ENCODE results near the gene CIDEB. TPM values are rescaled to one million over a fixed set of nuclear protein-coding genes. Genes with fewer than 3 reads are reported as not detected.
A peak's percentile ranks its signal among the peaks of the same experiment; 100 is the strongest.

CIDEB gene
- polyA plus RNA-seq, 3 donors, result 36.4 to 126 (median 63.8) TPM

GRCh38 chr14:24323341-24323740 lies 15.6 kb upstream of the CIDEB start:
- TF ChIP-seq CTCF (IDR thresholded peaks at IDR 0.05), result no peak
- H3K4me3 Mint-ChIP-seq, result no peak overlapping the region
- peaks cover 0 to 1% of the 10 kb centered on the region in 2 donors for H3K36me3 Mint-ChIP-seq
- Histone ChIP-seq H3K9ac (ENCODE audit: insufficient read depth, low read length, poor library complexity, severe bottlenecking) (no peak overlapping the region), H3K27ac (ENCODE audit: low read depth in 1 of 2, low read length in 2 of 2) (no peak overlapping the region), H3K79me2 (ENCODE audit: insufficient read depth, low read length) (no peaks in the 10 kb centered on the region), H4K20me1 (ENCODE audit: insufficient read depth, low read length) (peaks cover 6% of the 10 kb centered on the region), H2AFZ (ENCODE audit: insufficient read depth, low read depth, low read length, poor library complexity, severe bottlenecking) (no peak overlapping the region), H3K4me3 (replicated peaks in 1 of 3; ENCODE audit: low read depth in 2 of 3, low read length in 3 of 3) (no peak overlapping the region), H3K9me3 (replicated peaks in 1 of 2; ENCODE audit: control insufficient read depth in 1 of 2, insufficient read depth in 1 of 2, low read length in 2 of 2) (no peaks in the 10 kb centered on the region), H3K27me3 (ENCODE audit: control insufficient read depth in 2 of 2, insufficient read depth in 2 of 2, low read length in 2 of 2) (no peaks in the 10 kb centered on the region), H3K36me3 (replicated peaks in 1 of 2; ENCODE audit: control insufficient read depth in 1 of 2, insufficient read depth in 2 of 2, low read length in 2 of 2) (no peaks in the 10 kb centered on the region), H3K4me2 (replicated peaks; ENCODE audit: extremely low read depth, low read length, poor library complexity, severe bottlenecking) (no peak overlapping the region), H3K4me1 (ENCODE audit: control insufficient read depth in 1 of 2, insufficient read depth in 2 of 2, low read length in 2 of 2) (peaks cover 34 to 36% of the 10 kb centered on the region in 2 donors)
- H3K27me3 Mint-ChIP-seq (ENCODE audit: low read depth in 3 of 3), result peaks cover 3 to 13% (median 4%) of the 10 kb centered on the region in 3 donors
- H3K4me1 Mint-ChIP-seq, result peaks cover 51% of the 10 kb centered on the region
- H3K9me3 Mint-ChIP-seq, result peaks cover 0 to 2% (median 0%) of the 10 kb centered on the region in 7 donors
- intact Hi-C loops (cut with micrococcal nuclease), result no loop called here
- DNase-seq, result no peak
- WGBS (ENCODE audit: insufficient coverage), result 70% methylated on average over 3 of the region's 3 CpGs
- peak overlapping the region in 2 of 7 donors; percentile 8 to 27 for H3K27ac Mint-ChIP-seq

DNA sequence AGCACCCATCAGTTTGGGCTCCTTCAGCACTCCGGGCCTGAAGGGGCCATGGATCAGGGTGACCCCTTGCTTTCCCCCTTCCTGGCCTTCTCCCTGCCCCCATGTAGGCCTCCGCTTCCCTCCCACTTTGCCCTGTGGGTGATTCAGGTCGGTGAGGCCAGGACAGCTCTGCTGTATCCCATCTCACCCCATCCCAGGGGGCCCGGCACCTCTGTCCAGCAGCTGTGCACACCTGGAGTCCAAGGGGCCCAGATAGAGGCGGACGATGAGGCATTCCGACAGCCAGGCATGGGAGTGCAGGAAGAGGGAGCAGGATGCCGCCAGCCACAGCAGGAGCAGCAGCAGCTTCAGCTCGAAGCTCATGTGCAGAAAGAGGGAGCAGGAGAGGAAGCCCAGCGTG lies 14.9 kb upstream of the CIDEB start:
- Histone ChIP-seq H2AFZ (ENCODE audit: insufficient read depth, low read depth, low read length, poor library complexity, severe bottlenecking) (no peak overlapping the region), H3K36me3 (replicated peaks in 1 of 2; ENCODE audit: control insufficient read depth in 1 of 2, insufficient read depth in 2 of 2, low read length in 2 of 2) (no peaks in the 10 kb centered on the region), H3K79me2 (ENCODE audit: insufficient read depth, low read length) (no peaks in the 10 kb centered on the region), H4K20me1 (ENCODE audit: insufficient read depth, low read length) (peaks cover 10% of the 10 kb centered on the region), H3K27ac (ENCODE audit: low read depth in 1 of 2, low read length in 2 of 2) (no peak overlapping the region), H3K9ac (ENCODE audit: insufficient read depth, low read length, poor library complexity, severe bottlenecking) (no peak overlapping the region), H3K9me3 (replicated peaks in 1 of 2; ENCODE audit: control insufficient read depth in 1 of 2, insufficient read depth in 1 of 2, low read length in 2 of 2) (no peaks in the 10 kb centered on the region), H3K4me2 (replicated peaks; ENCODE audit: extremely low read depth, low read length, poor library complexity, severe bottlenecking) (no peak overlapping the region), H3K4me3 (replicated peaks in 1 of 3; ENCODE audit: low read depth in 2 of 3, low read length in 3 of 3) (no peak overlapping the region), H3K27me3 (ENCODE audit: control insufficient read depth in 2 of 2, insufficient read depth in 2 of 2, low read length in 2 of 2) (no peaks in the 10 kb centered on the region), H3K4me1 (ENCODE audit: control insufficient read depth in 1 of 2, insufficient read depth in 2 of 2, low read length in 2 of 2) (peaks cover 36 to 40% of the 10 kb centered on the region in 2 donors)
- WGBS (ENCODE audit: insufficient coverage), result 95% methylated on average over 9 of the region's 10 CpGs
- intact Hi-C loops (cut with micrococcal nuclease), result no loop called here
- Mint-ChIP-seq H3K9me3 (peaks cover 0 to 2% (median 0%) of the 10 kb centered on the region in 7 donors), H3K4me1 (peaks cover 52% of the 10 kb centered on the region), H3K36me3 (peaks cover 6 to 7% of the 10 kb centered on the region in 2 donors), H3K4me3 (no peak overlapping the region), H3K27me3 (ENCODE audit: low read depth in 3 of 3) (peaks cover 3 to 13% (median 4%) of the 10 kb centered on the region in 3 donors), H3K27ac (no peak overlapping the region)
- DNase-seq, result no peak
- TF ChIP-seq CTCF (IDR thresholded peaks at IDR 0.05), result no peak
